Measurements from ENCODE around the gene TRAF1.
A peak's percentile ranks its signal among the peaks of the same experiment; 100 is the strongest.

TRAF1 gene

GRCh38 chr9:120904978-120905301 lies 21.7 kb downstream of the TRAF1 start:
- peak overlapping the region; percentile 50 for H3K9ac ChIP-seq (ENCODE audit: low read length)
- H3K27ac ChIP-seq (ENCODE audit: low read depth, low read length): peak overlapping the region; percentile 95
- TF ChIP-seq EZH2phosphoT487 (conservative IDR thresholded peaks at IDR 0.05; ENCODE audit: low read length) (no peak), CTCF (IDR thresholded peaks at IDR 0.05; ENCODE audit: insufficient read depth, low read length, poor library complexity, severe bottlenecking) (no peak)
- no peaks in the 10 kb centered on the region for H3K9me3 ChIP-seq (ENCODE audit: insufficient read depth, low read length)
- H3K36me3 ChIP-seq (ENCODE audit: low read length): no peaks in the 10 kb centered on the region
- no peaks in the 10 kb centered on the region for H3K27me3 ChIP-seq (ENCODE audit: low read length)
- no peaks in the 10 kb centered on the region for H4K20me1 ChIP-seq (ENCODE audit: low read depth, low read length)
- no peak overlapping the region for H2AFZ ChIP-seq (ENCODE audit: low read depth, low read length, severe bottlenecking)
- H3K79me2 ChIP-seq (ENCODE audit: insufficient read depth, low read length): no peaks in the 10 kb centered on the region
- H3K9me2 ChIP-seq (replicated peaks; ENCODE audit: insufficient read depth, low read length): no peaks in the 10 kb centered on the region
- peaks cover 23% of the 10 kb centered on the region for H3F3A ChIP-seq (ENCODE audit: insufficient read depth)
- H3K4me2 ChIP-seq (ENCODE audit: low read depth, low read length, poor library complexity, severe bottlenecking): peak overlapping the region; percentile 52
- no peak overlapping the region for H3K4me3 ChIP-seq (ENCODE audit: insufficient read depth, low read length, poor library complexity, severe bottlenecking)

- H3K4me2 ChIP-seq (ENCODE audit: low read depth, low read length, poor library complexity, severe bottlenecking): peak overlapping the region; percentile 52
- peak overlapping the region; percentile 50 for H3K9ac ChIP-seq (ENCODE audit: low read length)
- H3K36me3 ChIP-seq (ENCODE audit: low read length): no peaks in the 10 kb centered on the region
These were observed 22.3 kb downstream of the TRAF1 start for GRCh38 chr9:120904061-120904977.

GRCh38 chr9:120902569-120903535 lies 23.7 kb downstream of the TRAF1 start:
- Histone ChIP-seq H3K27ac (ENCODE audit: low read depth, low read length) (peak overlapping the region; percentile 95), H3K4me3 (ENCODE audit: insufficient read depth, low read length, poor library complexity, severe bottlenecking) (no peak overlapping the region), H3K79me2 (ENCODE audit: insufficient read depth, low read length) (no peaks in the 10 kb centered on the region), H2AFZ (ENCODE audit: low read depth, low read length, severe bottlenecking) (no peak overlapping the region), H3F3A (ENCODE audit: insufficient read depth) (peaks cover 23% of the 10 kb centered on the region), H3K9ac (ENCODE audit: low read length) (peak overlapping the region; percentile 50), H3K27me3 (ENCODE audit: low read length) (no peaks in the 10 kb centered on the region), H3K9me3 (ENCODE audit: insufficient read depth, low read length) (no peaks in the 10 kb centered on the region), H4K20me1 (ENCODE audit: low read depth, low read length) (no peaks in the 10 kb centered on the region), H3K9me2 (replicated peaks; ENCODE audit: insufficient read depth, low read length) (no peaks in the 10 kb centered on the region), H3K36me3 (ENCODE audit: low read length) (no peaks in the 10 kb centered on the region), H3K4me2 (ENCODE audit: low read depth, low read length, poor library complexity, severe bottlenecking) (peak overlapping the region; percentile 52)
- TF ChIP-seq EZH2phosphoT487 (conservative IDR thresholded peaks at IDR 0.05; ENCODE audit: low read length) (no peak), CTCF (IDR thresholded peaks at IDR 0.05; ENCODE audit: insufficient read depth, low read length, poor library complexity, severe bottlenecking) (no peak)

More at GRCh38 chr9:120904061-120904977, 22.3 kb downstream of the TRAF1 start:
- no peaks in the 10 kb centered on the region for H3K79me2 ChIP-seq (ENCODE audit: insufficient read depth, low read length)
- H3K27ac ChIP-seq (ENCODE audit: low read depth, low read length): peak overlapping the region; percentile 95
- no peaks in the 10 kb centered on the region for H3K9me2 ChIP-seq (replicated peaks; ENCODE audit: insufficient read depth, low read length)
- H3K27me3 ChIP-seq (ENCODE audit: low read length): no peaks in the 10 kb centered on the region
- TF ChIP-seq EZH2phosphoT487 (conservative IDR thresholded peaks at IDR 0.05; ENCODE audit: low read length) (no peak), CTCF (IDR thresholded peaks at IDR 0.05; ENCODE audit: insufficient read depth, low read length, poor library complexity, severe bottlenecking) (no peak)
- no peaks in the 10 kb centered on the region for H3K9me3 ChIP-seq (ENCODE audit: insufficient read depth, low read length)
- H2AFZ ChIP-seq (ENCODE audit: low read depth, low read length, severe bottlenecking): no peak overlapping the region
- H3F3A ChIP-seq (ENCODE audit: insufficient read depth): peaks cover 23% of the 10 kb centered on the region
- no peaks in the 10 kb centered on the region for H4K20me1 ChIP-seq (ENCODE audit: low read depth, low read length)
- H3K4me3 ChIP-seq (ENCODE audit: insufficient read depth, low read length, poor library complexity, severe bottlenecking): no peak overlapping the region

Measured in SU-DHL-6 (cell line).